ENCODE measurements around the gene CRIM1.
"Not testable (repeated sequence)": the region's sequence is repeated elsewhere in the genome, so short reads cannot be mapped to it uniquely, and the experiment has no call there.

CRIM1 gene

DNA sequence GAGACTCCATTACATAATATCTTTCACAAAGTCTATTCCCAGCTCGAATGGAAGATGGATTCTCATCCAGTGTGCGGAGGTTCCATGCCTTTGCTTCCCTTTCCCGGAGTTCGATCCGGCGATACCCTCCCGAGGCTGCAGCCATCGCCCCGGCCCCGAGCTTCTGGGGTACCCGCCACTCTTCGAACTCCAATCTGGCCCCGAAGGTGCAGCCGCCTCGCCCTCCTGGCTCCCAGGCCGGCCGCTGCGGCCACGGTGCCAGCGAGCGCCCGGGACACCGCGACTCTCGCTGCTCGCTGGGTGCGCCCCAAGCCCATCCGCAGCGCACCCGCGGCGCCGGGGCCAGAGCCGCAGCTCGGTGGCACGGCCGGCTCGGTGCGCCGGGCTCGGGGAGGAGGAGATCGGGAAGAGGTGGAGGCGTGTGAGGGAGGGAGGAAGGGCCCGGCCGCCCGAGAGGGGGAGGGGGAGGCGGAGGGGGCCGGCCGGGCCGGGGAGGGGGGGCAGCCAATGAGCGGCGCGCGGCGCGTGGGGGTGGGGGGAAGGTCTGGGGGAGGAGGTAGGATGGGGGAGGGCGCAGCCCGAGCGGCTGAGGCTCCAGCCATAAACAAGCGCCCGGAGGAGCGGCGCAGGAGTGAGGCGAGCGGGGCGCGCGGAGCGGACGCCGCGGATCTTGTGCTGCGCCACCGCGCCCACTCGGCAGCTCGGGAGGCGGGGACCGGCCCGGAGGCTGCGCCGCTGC lies at the start of gene CRIM1:
CRIM1 (plus strand) TSS at position 628 of the 739 bp plus-strand sequence. CDS start 515 bp downstream, outside the sequence.
- Histone ChIP-seq H3K36me3 (ENCODE audit: insufficient read depth, low read length) (no peaks in the 10 kb centered on the region), H3K9me3 (ENCODE audit: insufficient read depth, low read depth, low read length) (no peaks in the 10 kb centered on the region), H3K4me3 (ENCODE audit: low read length, poor library complexity, severe bottlenecking) (peak within 1 kb of the TSS; percentile 75), H3K4me2 (ENCODE audit: low read depth, low read length, poor library complexity, severe bottlenecking) (peak within 1 kb of the TSS; percentile 82), H2AFZ (ENCODE audit: low read length) (peak within 1 kb of the TSS; percentile 68), H4K20me1 (ENCODE audit: insufficient read depth, low read length, poor library complexity, severe bottlenecking) (no peaks in the 10 kb centered on the region), H3K9me2 (replicated peaks; ENCODE audit: low read depth, low read length) (no peaks in the 10 kb centered on the region), H3K4me1 (ENCODE audit: insufficient read depth, low read length, poor library complexity, severe bottlenecking) (peaks cover 8% of the 10 kb centered on the region), H3K79me2 (ENCODE audit: insufficient read depth, low read length) (no peaks in the 10 kb centered on the region), H3F3A (ENCODE audit: low read depth) (peaks cover 4% of the 10 kb centered on the region; the same call in 1 of the 2 replicates), H3K27me3 (ENCODE audit: insufficient read depth, low read length, poor library complexity, severe bottlenecking) (no peaks in the 10 kb centered on the region), H3K9ac (ENCODE audit: low read depth, low read length, poor library complexity, severe bottlenecking) (peak within 1 kb of the TSS; percentile 33)
- TF ChIP-seq CTCF (conservative IDR thresholded peaks at IDR 0.05; ENCODE audit: low read length) (no peak), EZH2phosphoT487 (IDR thresholded peaks at IDR 0.05; ENCODE audit: borderline replicate concordance) (no peak)

- TF ChIP-seq CTCF (conservative IDR thresholded peaks at IDR 0.05; ENCODE audit: low read length) (no peak), EZH2phosphoT487 (IDR thresholded peaks at IDR 0.05; ENCODE audit: borderline replicate concordance) (no peak)
- Histone ChIP-seq H3K9ac (ENCODE audit: low read depth, low read length, poor library complexity, severe bottlenecking) (no peak overlapping the region), H3K79me2 (ENCODE audit: insufficient read depth, low read length) (no peaks in the 10 kb centered on the region), H3K27me3 (ENCODE audit: insufficient read depth, low read length, poor library complexity, severe bottlenecking) (no peaks in the 10 kb centered on the region), H3K9me3 (ENCODE audit: insufficient read depth, low read depth, low read length) (0 out of 2 replicates have a peak, but pooled peaks cover 3% of the 10 kb centered on the region), H3K9me2 (replicated peaks; ENCODE audit: low read depth, low read length) (no peaks in the 10 kb centered on the region), H3K4me2 (ENCODE audit: low read depth, low read length, poor library complexity, severe bottlenecking) (no peak overlapping the region), H3F3A (ENCODE audit: low read depth) (no peaks in the 10 kb centered on the region), H2AFZ (ENCODE audit: low read length) (no peak overlapping the region), H3K4me3 (ENCODE audit: low read length, poor library complexity, severe bottlenecking) (no peak overlapping the region), H3K4me1 (ENCODE audit: insufficient read depth, low read length, poor library complexity, severe bottlenecking) (no peaks in the 10 kb centered on the region), H4K20me1 (ENCODE audit: insufficient read depth, low read length, poor library complexity, severe bottlenecking) (no peaks in the 10 kb centered on the region), H3K36me3 (ENCODE audit: insufficient read depth, low read length) (no peaks in the 10 kb centered on the region)
Measured at GRCh38 chr2:36307441-36307840, 48.1 kb upstream of the CRIM1 start.

DNA sequence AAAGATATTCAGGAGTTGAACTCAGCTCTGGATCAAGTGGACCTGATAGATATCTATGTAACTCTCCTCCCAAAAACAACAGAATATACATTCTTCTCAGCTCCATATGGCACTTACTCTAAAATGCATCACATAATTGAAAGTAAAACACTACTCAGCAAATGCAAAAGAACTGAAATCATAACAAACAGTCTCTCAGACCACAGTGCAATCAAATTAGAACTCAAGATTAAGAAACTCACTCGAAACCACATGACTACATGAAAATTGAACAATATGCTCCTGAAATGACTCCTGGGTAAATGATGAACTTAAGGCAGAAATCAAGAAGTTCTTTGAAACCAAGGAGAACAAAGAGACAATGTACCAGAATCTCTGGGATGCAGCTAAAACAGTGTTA lies 45.1 kb upstream of the CRIM1 start:
- H3K4me2 ChIP-seq (ENCODE audit: low read depth, low read length, poor library complexity, severe bottlenecking); H3K79me2 ChIP-seq (ENCODE audit: insufficient read depth, low read length); H3K4me3 ChIP-seq (ENCODE audit: low read length, poor library complexity, severe bottlenecking); H3K9me2 ChIP-seq (replicated peaks; ENCODE audit: low read depth, low read length); H3F3A ChIP-seq (ENCODE audit: low read depth); H4K20me1 ChIP-seq (ENCODE audit: insufficient read depth, low read length, poor library complexity, severe bottlenecking); H3K27me3 ChIP-seq (ENCODE audit: insufficient read depth, low read length, poor library complexity, severe bottlenecking); H3K4me1 ChIP-seq (ENCODE audit: insufficient read depth, low read length, poor library complexity, severe bottlenecking); H2AFZ ChIP-seq (ENCODE audit: low read length); H3K9me3 ChIP-seq (ENCODE audit: insufficient read depth, low read depth, low read length); H3K9ac ChIP-seq (ENCODE audit: low read depth, low read length, poor library complexity, severe bottlenecking); H3K36me3 ChIP-seq (ENCODE audit: insufficient read depth, low read length): not testable (repeated sequence)

DNA sequence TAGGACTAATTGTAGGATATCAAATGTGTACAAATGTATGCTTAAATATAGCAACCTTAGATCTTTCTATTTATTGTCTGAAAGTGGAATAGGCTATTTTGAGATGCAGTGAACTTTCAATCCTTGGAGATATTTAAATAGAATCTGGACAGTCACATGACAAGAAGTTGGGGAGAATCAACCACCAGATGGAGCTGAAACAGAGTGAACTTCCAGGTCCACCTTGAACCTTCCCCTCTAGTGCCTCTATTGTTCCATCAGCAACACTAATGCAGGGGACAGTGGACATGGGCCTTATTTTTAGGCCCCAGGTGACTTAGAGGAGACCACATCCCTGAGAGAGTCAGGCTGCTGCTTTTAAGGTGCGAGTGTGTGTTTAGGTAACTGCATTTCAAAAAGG lies 37.0 kb upstream of the CRIM1 start:
- Histone ChIP-seq H3K9me3 (ENCODE audit: insufficient read depth, low read depth, low read length) (no peaks in the 10 kb centered on the region), H3K9me2 (replicated peaks; ENCODE audit: low read depth, low read length) (no peaks in the 10 kb centered on the region), H3K9ac (ENCODE audit: low read depth, low read length, poor library complexity, severe bottlenecking) (no peak overlapping the region), H4K20me1 (ENCODE audit: insufficient read depth, low read length, poor library complexity, severe bottlenecking) (no peaks in the 10 kb centered on the region), H3K79me2 (ENCODE audit: insufficient read depth, low read length) (no peaks in the 10 kb centered on the region), H3K27me3 (ENCODE audit: insufficient read depth, low read length, poor library complexity, severe bottlenecking) (no peaks in the 10 kb centered on the region), H3K4me3 (ENCODE audit: low read length, poor library complexity, severe bottlenecking) (no peak overlapping the region), H3K4me2 (ENCODE audit: low read depth, low read length, poor library complexity, severe bottlenecking) (no peak overlapping the region), H3F3A (ENCODE audit: low read depth) (no peaks in the 10 kb centered on the region), H3K36me3 (ENCODE audit: insufficient read depth, low read length) (no peaks in the 10 kb centered on the region), H2AFZ (ENCODE audit: low read length) (no peak overlapping the region), H3K4me1 (ENCODE audit: insufficient read depth, low read length, poor library complexity, severe bottlenecking) (no peaks in the 10 kb centered on the region)
- TF ChIP-seq EZH2phosphoT487 (IDR thresholded peaks at IDR 0.05; ENCODE audit: borderline replicate concordance) (no peak), CTCF (conservative IDR thresholded peaks at IDR 0.05; ENCODE audit: low read length) (peak; percentile 28)

Measured in Loucy (cell line).